ENCODE measurements around the gene TSC22D1.

DNA sequence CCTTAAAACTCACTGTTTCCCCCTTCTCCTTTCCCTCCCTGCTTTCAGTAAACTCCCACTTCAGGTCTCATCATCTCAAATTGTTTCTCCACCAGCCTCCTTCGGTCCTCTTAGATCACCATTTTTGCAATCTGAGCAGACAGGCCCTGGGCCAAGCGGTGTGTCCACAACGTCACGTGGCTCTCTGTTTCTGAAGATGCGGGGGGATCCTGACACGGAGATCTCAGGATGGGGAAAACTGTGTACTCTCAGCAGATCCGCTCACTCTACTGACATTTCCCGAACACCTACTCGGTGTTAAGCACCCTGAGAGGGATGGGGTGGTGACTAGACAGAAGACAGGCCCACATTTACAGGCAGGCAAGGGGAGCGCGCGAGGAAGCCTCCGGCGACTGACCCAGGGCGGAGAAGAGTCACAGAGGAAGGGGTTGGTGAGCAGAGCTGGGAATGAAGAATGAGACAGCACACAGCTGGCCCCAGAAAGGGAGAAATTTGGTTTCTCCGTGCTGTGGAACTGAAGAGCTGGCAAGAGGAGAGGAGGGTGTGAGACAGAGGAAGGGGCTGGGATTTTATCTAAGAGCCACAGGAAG, 163.7 kb downstream of the TSC22D1 start:
- TF ChIP-seq ARNT (IDR thresholded peaks at IDR 0.05) (no peak), FOXM1 (IDR thresholded peaks at IDR 0.05; ENCODE audit: borderline replicate concordance) (no peak), SUZ12 (IDR thresholded peaks at IDR 0.05) (no peak), TARDBP (IDR thresholded peaks at IDR 0.05) (no peak), NFRKB (IDR thresholded peaks at IDR 0.05) (no peak), SP1 (IDR thresholded peaks at IDR 0.05) (no peak), FOXA1 (IDR thresholded peaks at IDR 0.05) (no peak), HDGF (IDR thresholded peaks at IDR 0.05; ENCODE audit: borderline replicate concordance) (no peak), ZNF384 (IDR thresholded peaks at IDR 0.05) (no peak)
- TF ChIP-seq, protein P1, sequence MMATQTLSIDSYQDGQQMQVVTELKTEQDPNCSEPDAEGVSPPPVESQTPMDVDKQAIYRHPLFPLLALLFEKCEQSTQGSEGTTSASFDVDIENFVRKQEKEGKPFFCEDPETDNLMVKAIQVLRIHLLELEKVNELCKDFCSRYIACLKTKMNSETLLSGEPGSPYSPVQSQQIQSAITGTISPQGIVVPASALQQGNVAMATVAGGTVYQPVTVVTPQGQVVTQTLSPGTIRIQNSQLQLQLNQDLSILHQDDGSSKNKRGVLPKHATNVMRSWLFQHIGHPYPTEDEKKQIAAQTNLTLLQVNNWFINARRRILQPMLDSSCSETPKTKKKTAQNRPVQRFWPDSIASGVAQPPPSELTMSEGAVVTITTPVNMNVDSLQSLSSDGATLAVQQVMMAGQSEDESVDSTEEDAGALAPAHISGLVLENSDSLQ (IDR thresholded peaks at IDR 0.05) = no peak

Measured in HEK293T (cell line).